ENCODE measurements around the gene SMPD4.
"Not testable (repeated sequence)": the region's sequence is repeated elsewhere in the genome, so short reads cannot be mapped to it uniquely, and the experiment has no call there.

The SMPD4 gene

DNA sequence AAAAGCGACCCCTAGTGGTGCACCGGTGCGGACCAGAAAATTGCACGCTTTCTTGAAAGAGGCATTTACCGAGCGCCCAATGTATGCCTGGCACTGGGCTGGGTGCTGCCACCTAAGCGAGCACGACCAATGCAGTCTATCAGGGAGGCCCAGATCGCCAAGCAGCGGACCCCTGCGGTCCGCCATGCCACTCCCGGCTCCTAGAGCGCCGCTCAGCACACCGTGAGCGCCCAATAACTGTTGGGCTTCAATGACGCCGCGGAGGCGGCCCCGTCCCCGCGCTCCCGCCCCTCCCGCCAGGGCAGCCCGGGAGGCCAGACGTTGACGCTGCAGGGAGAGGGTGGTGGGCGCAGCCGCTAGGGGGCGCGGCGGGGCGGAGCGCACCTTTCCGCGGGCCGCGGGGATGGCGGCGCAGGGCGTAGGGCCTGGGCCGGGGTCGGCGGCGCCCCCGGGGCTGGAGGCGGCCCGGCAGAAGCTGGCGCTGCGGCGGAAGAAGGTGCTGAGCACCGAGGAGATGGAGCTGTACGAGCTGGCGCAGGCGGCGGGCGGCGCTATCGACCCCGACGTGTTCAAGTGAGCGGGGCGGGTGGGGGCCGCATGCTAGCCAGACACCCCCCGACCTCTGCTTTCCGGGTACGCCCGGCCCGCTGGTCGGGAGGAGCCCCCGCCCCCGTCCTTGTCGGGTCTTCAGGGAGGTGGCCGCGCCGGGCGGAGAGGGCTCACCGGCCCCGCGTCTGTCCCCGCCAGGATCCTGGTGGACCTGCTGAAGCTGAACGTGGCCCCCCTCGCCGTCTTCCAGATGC lies 679 bp upstream of the SMPD4 start, which contains the start of gene MZT2B:
Gene MZT2B (plus strand): TSS at position 383 of the 803 bp plus-strand sequence. CDS start 21 bp downstream, at position 404.
- TF ChIP-seq, protein P1, sequence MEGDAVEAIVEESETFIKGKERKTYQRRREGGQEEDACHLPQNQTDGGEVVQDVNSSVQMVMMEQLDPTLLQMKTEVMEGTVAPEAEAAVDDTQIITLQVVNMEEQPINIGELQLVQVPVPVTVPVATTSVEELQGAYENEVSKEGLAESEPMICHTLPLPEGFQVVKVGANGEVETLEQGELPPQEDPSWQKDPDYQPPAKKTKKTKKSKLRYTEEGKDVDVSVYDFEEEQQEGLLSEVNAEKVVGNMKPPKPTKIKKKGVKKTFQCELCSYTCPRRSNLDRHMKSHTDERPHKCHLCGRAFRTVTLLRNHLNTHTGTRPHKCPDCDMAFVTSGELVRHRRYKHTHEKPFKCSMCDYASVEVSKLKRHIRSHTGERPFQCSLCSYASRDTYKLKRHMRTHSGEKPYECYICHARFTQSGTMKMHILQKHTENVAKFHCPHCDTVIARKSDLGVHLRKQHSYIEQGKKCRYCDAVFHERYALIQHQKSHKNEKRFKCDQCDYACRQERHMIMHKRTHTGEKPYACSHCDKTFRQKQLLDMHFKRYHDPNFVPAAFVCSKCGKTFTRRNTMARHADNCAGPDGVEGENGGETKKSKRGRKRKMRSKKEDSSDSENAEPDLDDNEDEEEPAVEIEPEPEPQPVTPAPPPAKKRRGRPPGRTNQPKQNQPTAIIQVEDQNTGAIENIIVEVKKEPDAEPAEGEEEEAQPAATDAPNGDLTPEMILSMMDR (IDR thresholded peaks at IDR 0.05): peak; percentile 72 to 87
- Histone ChIP-seq H3K4me1 (peaks cover 0 to 28% (median 18%) of the 10 kb centered on the region in 4 donors), H3K27ac (peak within 1 kb of the TSS; percentile 88 to 91), H3K4me3 (peak within 1 kb of the TSS; percentile 97)
- not testable (repeated sequence) for H3K36me3 ChIP-seq, H3K9me3 ChIP-seq, H3K27me3 ChIP-seq
- peak; percentile 75 to 93 for DNase-seq
- intact Hi-C loops (cut with DNase I; ENCODE audit: low total_unique reads): loop anchor here (5.0 to 10.0 kb wide), 2 partner anchors 160 to 913 kb away; partner anchors contain the start of genes FAM168B and IMP4

DNA sequence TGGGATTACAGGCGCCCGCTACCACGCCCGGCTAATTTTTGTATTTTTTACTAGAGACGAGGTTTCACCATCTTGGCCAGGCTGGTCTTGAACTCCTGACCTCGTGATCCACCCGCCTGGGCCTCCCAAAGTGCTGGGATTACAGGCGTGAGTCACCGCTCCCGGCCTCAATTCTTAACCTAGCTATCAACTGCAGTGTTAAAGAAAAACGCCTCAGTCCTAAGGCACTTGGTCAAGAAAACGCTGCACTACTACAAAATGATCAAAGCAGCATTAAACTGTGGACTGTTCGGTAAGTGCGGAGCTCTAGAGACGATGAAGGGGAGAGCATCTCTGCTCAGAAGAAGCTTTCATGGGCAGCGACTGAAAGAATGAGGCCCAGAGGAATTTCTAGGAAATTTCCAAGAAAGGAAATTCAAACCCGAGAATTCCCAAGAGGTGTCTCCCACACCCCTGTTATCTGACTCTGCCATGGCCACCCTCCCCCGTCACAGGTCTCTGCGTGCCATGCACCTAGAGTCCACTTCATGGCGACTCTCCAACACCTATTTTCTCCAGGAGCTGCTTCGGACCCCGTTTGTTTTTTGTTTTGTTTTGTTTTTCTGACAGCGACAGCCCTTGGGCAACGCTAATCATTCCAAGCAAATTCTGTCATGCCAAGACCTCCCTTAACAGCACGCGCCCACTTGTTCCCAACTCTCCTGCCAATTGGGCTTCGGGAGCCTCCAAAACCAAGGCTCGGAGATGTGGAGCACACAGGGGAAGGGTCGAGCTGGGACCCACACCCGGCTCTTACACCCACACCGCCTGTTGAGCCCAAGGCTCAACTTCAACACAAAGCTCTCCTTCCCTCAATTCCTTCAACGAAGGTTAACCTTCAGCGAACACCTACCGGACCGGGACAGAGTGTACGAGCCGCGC lies 738 bp downstream of the SMPD4 start:
- intact Hi-C loops (cut with DNase I; ENCODE audit: low total_unique reads): loop anchor here (5.0 to 10.0 kb wide), 2 partner anchors 162 to 914 kb away; partner anchors contain the start of genes FAM168B and IMP4
- Histone ChIP-seq H3K27ac (peak overlapping the region; percentile 88 to 91), H3K4me1 (peaks cover 0 to 31% (median 18%) of the 10 kb centered on the region in 4 donors), H3K36me3 (peaks cover under 1 to 15% (median 6%) of the 10 kb centered on the region in 3 donors), H3K4me3 (peak overlapping the region; percentile 97)
- H3K9me3 ChIP-seq, H3K27me3 ChIP-seq, DNase-seq: not testable (repeated sequence)

DNA sequence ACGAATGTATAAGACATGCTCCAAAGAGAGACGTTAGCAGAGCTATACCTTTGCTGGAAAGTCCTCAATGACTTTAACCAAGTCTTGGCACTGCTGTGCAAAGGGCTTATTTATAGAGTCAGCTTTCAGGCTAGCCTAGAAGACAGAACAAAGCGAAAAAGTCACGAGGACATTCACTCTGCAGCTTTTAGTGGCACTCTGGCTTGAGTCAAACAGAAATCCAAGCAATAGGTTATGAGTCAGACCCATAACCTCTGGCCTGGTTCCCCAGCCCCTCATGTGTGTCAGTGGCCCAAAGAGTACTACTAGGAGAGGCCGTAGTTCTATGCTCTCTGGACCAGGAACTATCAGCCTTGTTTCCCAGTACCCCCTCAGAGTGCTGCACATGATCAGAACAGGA lies 6.5 kb downstream of the SMPD4 start:
- H3K4me3 ChIP-seq; DNase-seq; H3K27ac ChIP-seq; H3K27me3 ChIP-seq; H3K4me1 ChIP-seq; intact Hi-C loops (cut with DNase I; ENCODE audit: low total_unique reads); H3K9me3 ChIP-seq: not testable (repeated sequence)
- peaks cover 34 to 67% (median 45%) of the 10 kb centered on the region in 3 donors for H3K36me3 ChIP-seq

DNA sequence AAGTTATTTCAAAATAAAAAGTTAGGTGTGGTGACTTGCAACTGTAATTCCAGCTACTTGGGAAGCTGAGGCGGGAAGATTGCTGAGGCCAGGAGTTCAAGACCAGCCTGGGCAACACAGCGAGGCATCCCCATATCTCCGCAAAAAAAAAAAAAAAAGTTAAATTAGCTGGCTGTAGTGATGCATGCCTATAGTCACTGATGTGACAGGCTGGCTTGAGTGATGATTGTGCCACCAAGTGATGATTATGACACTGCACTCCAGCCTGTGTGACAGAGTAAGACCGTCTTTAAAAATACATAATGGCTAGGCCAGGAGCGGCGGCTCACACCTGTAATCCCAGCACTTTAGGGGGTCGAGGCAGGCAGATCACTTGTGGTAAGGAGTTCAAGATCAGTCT lies 11.5 kb downstream of the SMPD4 start:
- Histone ChIP-seq H3K4me1 (no peaks in the 10 kb centered on the region), H3K27ac (no peak overlapping the region), H3K9me3 (no peaks in the 10 kb centered on the region), H3K4me3 (no peak overlapping the region), H3K36me3 (peaks cover 66 to 100% (median 76%) of the 10 kb centered on the region in 3 donors), H3K27me3 (no peaks in the 10 kb centered on the region)
- intact Hi-C loops (cut with DNase I; ENCODE audit: low total_unique reads): loop anchor here (5.0 kb wide), 1 partner anchor 888 kb away; no protein-coding TSS in a partner anchor
- no peak for DNase-seq
- TF ChIP-seq, protein P1 (IDR thresholded peaks at IDR 0.05): no peak

DNA sequence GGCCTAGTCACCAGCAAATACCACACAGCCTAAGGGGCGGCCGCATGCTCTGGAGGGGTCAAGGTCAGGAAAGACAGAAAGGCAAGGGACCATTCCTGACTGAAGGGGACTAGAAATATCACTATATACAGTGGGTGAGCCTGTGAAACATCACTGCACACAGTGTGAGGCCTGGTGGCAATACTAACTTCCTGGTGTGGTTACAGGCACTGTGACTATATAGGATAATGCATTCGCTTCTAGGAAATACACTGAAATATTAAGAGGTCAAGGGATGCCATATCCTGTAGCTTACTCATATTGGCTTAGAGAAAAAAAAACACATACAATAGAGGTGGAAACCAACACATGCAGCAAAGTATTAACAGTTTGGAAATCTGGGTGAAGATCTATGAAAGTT lies 12.2 kb downstream of the SMPD4 start:
- H3K27ac ChIP-seq, H3K9me3 ChIP-seq, DNase-seq, H3K4me3 ChIP-seq, H3K27me3 ChIP-seq, H3K4me1 ChIP-seq: not testable (repeated sequence)
- H3K36me3 ChIP-seq: peaks cover 72 to 100% (median 72%) of the 10 kb centered on the region in 3 donors
- intact Hi-C loops (cut with DNase I; ENCODE audit: low total_unique reads): loop anchor here (5.0 kb wide), 1 partner anchor 887 kb away; no protein-coding TSS in a partner anchor

DNA sequence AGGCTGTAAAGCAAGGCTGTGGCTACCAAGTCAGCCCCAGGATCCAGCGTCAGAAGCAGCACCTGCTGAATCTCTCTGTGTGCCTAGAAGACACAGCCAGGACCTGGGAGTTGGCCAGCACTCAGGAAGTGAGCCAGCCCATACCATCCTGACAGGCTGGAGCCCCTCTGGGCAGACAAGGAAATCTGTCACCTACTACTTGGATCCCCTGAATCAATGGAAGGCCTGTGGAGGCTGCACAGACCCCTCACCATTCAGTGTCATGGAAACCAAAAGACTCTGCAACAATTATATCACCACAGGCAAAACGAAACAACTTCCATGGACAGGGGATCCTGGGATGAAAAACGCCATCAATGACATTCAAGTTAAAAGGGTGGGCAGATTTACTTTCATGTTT lies 14.8 kb downstream of the SMPD4 start:
- not testable (repeated sequence) for H3K4me1 ChIP-seq, DNase-seq, H3K27ac ChIP-seq, H3K4me3 ChIP-seq, H3K9me3 ChIP-seq, H3K27me3 ChIP-seq
- peaks cover 65 to 99% (median 75%) of the 10 kb centered on the region in 3 donors for H3K36me3 ChIP-seq
- intact Hi-C loops (cut with DNase I; ENCODE audit: low total_unique reads): loop anchor here (5.0 kb wide), 1 partner anchor 884 kb away; no protein-coding TSS in a partner anchor

DNA sequence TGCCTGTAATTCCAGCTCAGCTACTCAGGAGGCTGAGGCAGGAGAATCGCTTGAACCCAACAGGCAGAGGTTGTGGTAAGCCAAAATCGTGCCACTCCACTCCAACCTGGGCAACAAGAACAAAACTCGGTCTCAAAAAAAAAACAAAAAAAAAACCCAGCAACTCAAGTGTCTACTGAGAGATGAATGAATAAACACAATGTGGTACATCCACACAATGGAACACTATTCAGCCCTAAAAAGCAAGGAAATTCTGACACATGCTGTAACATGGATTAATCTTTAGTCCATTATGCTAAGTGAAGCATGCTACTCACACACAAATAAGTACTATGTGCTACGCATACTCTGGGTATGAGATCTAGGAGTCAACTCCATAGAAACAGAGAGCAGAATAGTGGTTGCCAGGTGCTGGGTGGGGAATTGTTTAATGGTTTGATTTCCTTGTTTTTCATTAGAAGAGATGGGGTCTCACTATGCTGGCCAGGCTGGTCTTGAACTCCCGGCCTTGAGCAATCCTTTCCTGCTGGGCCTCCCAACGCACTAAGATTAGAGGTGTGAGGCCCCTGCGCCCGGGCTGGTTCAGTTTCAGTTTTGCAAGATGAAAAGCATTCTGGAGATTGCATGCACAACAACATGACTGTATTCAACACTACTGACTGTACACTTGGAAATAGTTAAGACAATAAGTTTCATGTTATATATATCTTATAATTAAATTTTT lies 15.9 kb downstream of the SMPD4 start:
- no peaks in the 10 kb centered on the region for H3K9me3 ChIP-seq
- intact Hi-C loops (cut with DNase I; ENCODE audit: low total_unique reads): loop anchor here (5.0 kb wide), 1 partner anchor 883 kb away; no protein-coding TSS in a partner anchor
- peaks cover 58 to 99% (median 76%) of the 10 kb centered on the region in 3 donors for H3K36me3 ChIP-seq
- no peaks in the 10 kb centered on the region for H3K27me3 ChIP-seq
- TF ChIP-seq, protein P1 (IDR thresholded peaks at IDR 0.05): no peak
- no peak for DNase-seq
- H3K4me1 ChIP-seq: no peaks in the 10 kb centered on the region
- no peak overlapping the region for H3K4me3 ChIP-seq
- H3K27ac ChIP-seq: no peak overlapping the region
